Measurements from ENCODE around the gene RAB6C.
A peak's percentile ranks its signal among the peaks of the same experiment; 100 is the strongest.

- TF ChIP-seq RAD21 (IDR thresholded peaks at IDR 0.05; ENCODE audit: insufficient read depth, low read depth, low read length): peak; percentile 57
- TF ChIP-seq CTCF (IDR thresholded peaks at IDR 0.05 in 2 of 3, conservative IDR thresholded peaks at IDR 0.05 in 1 of 3; ENCODE audit: control insufficient read depth in 2 of 3, extremely low read depth in 1 of 3, insufficient read depth in 1 of 3, low read depth in 3 of 3, low read length in 3 of 3): peak; percentile 36 to 48 (median 42); a peak in 5 of 6 replicates
- no peak for TF ChIP-seq EZH2 (IDR thresholded peaks at IDR 0.05; ENCODE audit: borderline replicate concordance, control insufficient read depth, low read depth, low read length)
- no peak for TF ChIP-seq SUZ12 (IDR thresholded peaks at IDR 0.05; ENCODE audit: unreplicated experiment)
- no peak for TF ChIP-seq EGR1 (IDR thresholded peaks at IDR 0.05; ENCODE audit: borderline replicate concordance in 1 of 2, low read depth in 2 of 2, low read length in 2 of 2)
- TF ChIP-seq ESRRA (IDR thresholded peaks at IDR 0.05; ENCODE audit: low read length): no peak
- TF ChIP-seq POLR2AphosphoS2 (IDR thresholded peaks at IDR 0.05; ENCODE audit: low read depth, low read length): no peak
- no peak for TF ChIP-seq ATF7 (IDR thresholded peaks at IDR 0.05; ENCODE audit: low read depth)
- no peak for TF ChIP-seq POLR2A (IDR thresholded peaks at IDR 0.05; ENCODE audit: low read depth, low read length)
- no peak for TF ChIP-seq SIN3A (IDR thresholded peaks at IDR 0.05; ENCODE audit: low read depth, low read length)
- TF ChIP-seq DPF2 (IDR thresholded peaks at IDR 0.05): no peak
- no peak for TF ChIP-seq STAT3 (IDR thresholded peaks at IDR 0.05; ENCODE audit: low read depth, low read length)
- no peak for TF ChIP-seq MYC (IDR thresholded peaks at IDR 0.05; ENCODE audit: insufficient read depth, insufficient read length, insufficient replicate concordance, low read length, severe bottlenecking)
- TF ChIP-seq BCLAF1 (IDR thresholded peaks at IDR 0.05): no peak
Measured at GRCh38 chr2:129936334-129936934, 43.0 kb upstream of the RAB6C start.

All from GM12878 (cell line).